GM21515 (cell line): ENCODE results near the gene TMEM221.

Source experiments
- ATAC-seq: cut with Tn5 transposase; IDR thresholded peaks from one replicate; pipeline ENCODE4 v1.9.1; 2021; ENCODE audit not compliant: unreplicated experiment

Gene TMEM221

GRCh38 chr19:17473041-17473440, 24.6 kb upstream of the TMEM221 start:
- no peak for ATAC-seq

GRCh38 chr19:17471410-17472125, 23.1 kb upstream of the TMEM221 start:
- no peak for ATAC-seq

GRCh38 chr19:17470068-17470841, 21.8 kb upstream of the TMEM221 start, which contains the start of gene SLC27A1:
Gene SLC27A1, plus strand, starts transcription at chr19:17470524. Its CDS starts 17 bp downstream, at chr19:17470541.
- ATAC-seq: peak; percentile 67

GRCh38 chr19:17469481-17470067, 21.1 kb upstream of the TMEM221 start:
- ATAC-seq: peak; percentile 45

GRCh38 chr19:17469092-17469480, 20.6 kb upstream of the TMEM221 start:
- no peak for ATAC-seq

- no peak for ATAC-seq
Measured at GRCh38 chr19:17468302-17469091, 20.0 kb upstream of the TMEM221 start.

GRCh38 chr19:17467471-17468301, 19.2 kb upstream of the TMEM221 start:
- no peak for ATAC-seq

GRCh38 chr19:17466487-17466850, 18.0 kb upstream of the TMEM221 start:
- ATAC-seq: no peak

- no peak for ATAC-seq
Measured at GRCh38 chr19:17460372-17461230, 12.1 kb upstream of the TMEM221 start, which contains the start of gene NXNL1. Gene NXNL1, minus strand, starts transcription at chr19:17460926. Its CDS starts 57 bp downstream, at chr19:17460869.

GRCh38 chr19:17458970-17459369, 10.5 kb upstream of the TMEM221 start:
- ATAC-seq: no peak

- no peak for ATAC-seq
Measured at GRCh38 chr19:17457616-17458015, 9.1 kb upstream of the TMEM221 start.

GRCh38 chr19:17456127-17456526, 7.7 kb upstream of the TMEM221 start:
- no peak for ATAC-seq

GRCh38 chr19:17455308-17456123, 7.0 kb upstream of the TMEM221 start:
- no peak for ATAC-seq

- no peak for ATAC-seq
Measured at GRCh38 chr19:17454576-17455071, 6.2 kb upstream of the TMEM221 start.

GRCh38 chr19:17451820-17452219, 3.4 kb upstream of the TMEM221 start:
- no peak for ATAC-seq

GRCh38 chr19:17450264-17451075, 2.0 kb upstream of the TMEM221 start:
- ATAC-seq: no peak

GRCh38 chr19:17447704-17448130, 751 bp downstream of the TMEM221 start:
- no peak for ATAC-seq
